ENCODE results near the gene TMEM121B.
A peak's percentile ranks its signal among the peaks of the same experiment; 100 is the strongest.
"Not testable (repeated sequence)": the region's sequence is repeated elsewhere in the genome, so short reads cannot be mapped to it uniquely, and the experiment has no call there.

TMEM121B gene

GRCh38 chr22:17121233-17122195, at the start of gene TMEM121B:
TSS of gene TMEM121B (minus strand) at chr22:17121360. CDS start at chr22:17121127, 233 bp downstream.
- no peak for FAIRE-seq
- DNase-seq (ENCODE audit: extremely low spot score, insufficient read length, low read depth), result no peak

- DNase-seq (ENCODE audit: extremely low spot score, insufficient read length, low read depth), result no peak
- no peak for FAIRE-seq
These were observed 46.3 kb upstream of the TMEM121B start for GRCh38 chr22:17167486-17167885.

GRCh38 chr22:17164392-17165024, 43.3 kb upstream of the TMEM121B start:
- DNase-seq (ENCODE audit: extremely low spot score, insufficient read length, low read depth) (no peak), FAIRE-seq (no peak)

- no peak for FAIRE-seq
- no peak for DNase-seq (ENCODE audit: extremely low spot score, insufficient read length, low read depth)
These were observed 41.6 kb upstream of the TMEM121B start for GRCh38 chr22:17162731-17163130.

GRCh38 chr22:17161991-17162390, 40.8 kb upstream of the TMEM121B start:
- DNase-seq (ENCODE audit: extremely low spot score, insufficient read length, low read depth), result no peak

GRCh38 chr22:17159504-17159951, 38.4 kb upstream of the TMEM121B start:
- DNase-seq (ENCODE audit: extremely low spot score, insufficient read length, low read depth), result no peak
- no peak for FAIRE-seq

More at GRCh38 chr22:17161991-17162390, 40.8 kb upstream of the TMEM121B start:
- no peak for FAIRE-seq

- FAIRE-seq (peak; percentile 75), DNase-seq (ENCODE audit: extremely low spot score, insufficient read length, low read depth) (peak; percentile 88)
These were observed 37.7 kb upstream of the TMEM121B start, which contains the start of gene HDHD5 for GRCh38 chr22:17158568-17159503. TSS of gene HDHD5 (minus strand) at chr22:17159277. CDS start at chr22:17159251, 26 bp downstream.

GRCh38 chr22:17158176-17158567, 37.0 kb upstream of the TMEM121B start:
- DNase-seq (ENCODE audit: extremely low spot score, insufficient read length, low read depth), result no peak
- FAIRE-seq, result no peak

- no peak for DNase-seq (ENCODE audit: extremely low spot score, insufficient read length, low read depth)
- FAIRE-seq, result no peak
These were observed 36.6 kb upstream of the TMEM121B start for GRCh38 chr22:17157714-17158113.

- no peak for FAIRE-seq
- no peak for DNase-seq (ENCODE audit: extremely low spot score, insufficient read length, low read depth)
These were observed 34.8 kb upstream of the TMEM121B start for GRCh38 chr22:17155941-17156340.

GRCh38 chr22:17152971-17153370, 31.8 kb upstream of the TMEM121B start:
- DNase-seq (ENCODE audit: extremely low spot score, insufficient read length, low read depth), result no peak
- FAIRE-seq, result no peak

- FAIRE-seq, result no peak
These were observed 31.2 kb upstream of the TMEM121B start for GRCh38 chr22:17152340-17152739.

GRCh38 chr22:17149076-17149815, 28.1 kb upstream of the TMEM121B start:
- FAIRE-seq, result no peak

More at GRCh38 chr22:17152340-17152739, 31.2 kb upstream of the TMEM121B start:
- DNase-seq (ENCODE audit: extremely low spot score, insufficient read length, low read depth), result no peak

GRCh38 chr22:17147458-17147857, 26.3 kb upstream of the TMEM121B start:
- FAIRE-seq; DNase-seq (ENCODE audit: extremely low spot score, insufficient read length, low read depth): not testable (repeated sequence)

More at GRCh38 chr22:17149076-17149815, 28.1 kb upstream of the TMEM121B start:
- DNase-seq (ENCODE audit: extremely low spot score, insufficient read length, low read depth), result no peak

- no peak for FAIRE-seq
These were observed 24.0 kb upstream of the TMEM121B start for GRCh38 chr22:17145021-17145680.

GRCh38 chr22:17143826-17144225, 22.7 kb upstream of the TMEM121B start:
- DNase-seq (ENCODE audit: extremely low spot score, insufficient read length, low read depth) (no peak), FAIRE-seq (no peak)

More at GRCh38 chr22:17145021-17145680, 24.0 kb upstream of the TMEM121B start:
- DNase-seq (ENCODE audit: extremely low spot score, insufficient read length, low read depth), result no peak

- FAIRE-seq (no peak), DNase-seq (ENCODE audit: extremely low spot score, insufficient read length, low read depth) (no peak)
These were observed 21.9 kb upstream of the TMEM121B start for GRCh38 chr22:17143101-17143500.

Data from GM18507 (cell line).